Keratinocyte (primary cell): ENCODE measurements around the gene PLA2G12B.

Source experiments
- CTCF ChIP-seq, 3 experiments: IDR thresholded peaks in 1 of 3; conservative IDR thresholded peaks in 1 of 3; optimal IDR thresholded peaks in 1 of 3; 2 replicates in 2 of 3; 3 replicates in 1 of 3; pipeline versions ENCODE3 to v1.5.1; 2011; ENCODE audit warnings: low read length in 3 of 3, mild to moderate bottlenecking in 3 of 3, moderate library complexity in 2 of 3, control low read depth in 1 of 3, inconsistent platforms in 1 of 3; ENCODE audit not compliant: insufficient read depth in 2 of 3; ENCODE audit errors: extremely low read depth in 1 of 3
- EZH2 ChIP-seq: IDR thresholded peaks from one replicate; pipeline ENCODE4 v1.6.1; 2012; ENCODE audit warnings: inconsistent platforms, mild to moderate bottlenecking, low read length, moderate library complexity

GRCh38 chr10:73000973-73001372, 46.4 kb upstream of the PLA2G12B start:
- TF ChIP-seq CTCF (optimal IDR thresholded peaks at IDR 0.05 in 1 of 3, IDR thresholded peaks at IDR 0.05 in 1 of 3, conservative IDR thresholded peaks at IDR 0.05 in 1 of 3; ENCODE audit: extremely low read depth in 1 of 3, insufficient read depth in 2 of 3, low read length in 3 of 3) (no peak), EZH2 (no peak)
